HG03280 (cell line): ENCODE measurements around the gene ARHGAP25.
A peak's percentile ranks its signal among the peaks of the same experiment; 100 is the strongest.

Experiments used
- ATAC-seq: cut with Tn5 transposase; IDR thresholded peaks from one replicate; pipeline ENCODE4 v1.9.1; 2021; ENCODE audit warnings: mild to moderate bottlenecking, moderate library complexity; ENCODE audit not compliant: unreplicated experiment

The ARHGAP25 gene

GRCh38 chr2:68734688-68735525, at the start of gene ARHGAP25:
Gene ARHGAP25, plus strand, starts transcription at chr2:68734811. Its CDS starts 389 bp downstream, at chr2:68735200.
- ATAC-seq, result peak; percentile 56

- no peak for ATAC-seq
Measured at GRCh38 chr2:68686178-68686577, 48.4 kb upstream of the ARHGAP25 start.

- ATAC-seq, result no peak
Measured at GRCh38 chr2:68687018-68687417, 47.6 kb upstream of the ARHGAP25 start.

GRCh38 chr2:68689553-68690537, 44.8 kb upstream of the ARHGAP25 start:
- ATAC-seq, result peak; percentile 90

GRCh38 chr2:68690851-68691250, 43.8 kb upstream of the ARHGAP25 start:
- ATAC-seq, result no peak

- no peak for ATAC-seq
Measured at GRCh38 chr2:68692511-68692910, 42.1 kb upstream of the ARHGAP25 start.

- ATAC-seq, result no peak
Measured at GRCh38 chr2:68693951-68694350, 40.7 kb upstream of the ARHGAP25 start.

GRCh38 chr2:68695971-68696370, 38.6 kb upstream of the ARHGAP25 start:
- no peak for ATAC-seq

GRCh38 chr2:68696554-68696953, 38.1 kb upstream of the ARHGAP25 start:
- no peak for ATAC-seq

GRCh38 chr2:68698567-68699377, 35.8 kb upstream of the ARHGAP25 start:
- ATAC-seq, result no peak

- ATAC-seq, result no peak
Measured at GRCh38 chr2:68700560-68700959, 34.1 kb upstream of the ARHGAP25 start.

GRCh38 chr2:68706637-68707036, 28.0 kb upstream of the ARHGAP25 start:
- ATAC-seq, result no peak

GRCh38 chr2:68708629-68709028, 26.0 kb upstream of the ARHGAP25 start:
- no peak for ATAC-seq

GRCh38 chr2:68709421-68709911, 25.1 kb upstream of the ARHGAP25 start:
- no peak for ATAC-seq

- ATAC-seq, result no peak
Measured at GRCh38 chr2:68710336-68710735, 24.3 kb upstream of the ARHGAP25 start.

- ATAC-seq, result no peak
Measured at GRCh38 chr2:68710756-68711155, 23.9 kb upstream of the ARHGAP25 start.

GRCh38 chr2:68714866-68715265, 19.7 kb upstream of the ARHGAP25 start:
- ATAC-seq, result peak; percentile 70

- peak; percentile 70 for ATAC-seq
Measured at GRCh38 chr2:68715353-68716041, 19.1 kb upstream of the ARHGAP25 start.

- ATAC-seq, result no peak
Measured at GRCh38 chr2:68716604-68717304, 17.9 kb upstream of the ARHGAP25 start.
